ENCODE measurements around the gene AKR1A1.
"Not testable (repeated sequence)": the region's sequence is repeated elsewhere in the genome, so short reads cannot be mapped to it uniquely, and the experiment has no call there.

Gene AKR1A1

GRCh38 chr1:45523975-45524374 is 26.7 kb upstream of the AKR1A1 start:
- not testable (repeated sequence) for DNase-seq (ENCODE audit: low read depth)

GRCh38 chr1:45526135-45526644 is 24.4 kb upstream of the AKR1A1 start:
- DNase-seq (ENCODE audit: low read depth): no peak

- no peak for DNase-seq (ENCODE audit: low read depth)
Measured at GRCh38 chr1:45530632-45531135, 19.9 kb upstream of the AKR1A1 start.

- no peak for DNase-seq (ENCODE audit: low read depth)
Measured at GRCh38 chr1:45531873-45532272, 18.8 kb upstream of the AKR1A1 start.

- no peak for DNase-seq (ENCODE audit: low read depth)
Measured at GRCh38 chr1:45535988-45536766, 14.4 kb upstream of the AKR1A1 start.

- DNase-seq (ENCODE audit: low read depth): no peak
Measured at GRCh38 chr1:45536886-45537285, 13.7 kb upstream of the AKR1A1 start.

- no peak for DNase-seq (ENCODE audit: low read depth)
Measured at GRCh38 chr1:45541193-45541592, 9.4 kb upstream of the AKR1A1 start.

- no peak for DNase-seq (ENCODE audit: low read depth)
Measured at GRCh38 chr1:45542591-45542990, 8.0 kb upstream of the AKR1A1 start.

- DNase-seq (ENCODE audit: low read depth): no peak
Measured at GRCh38 chr1:45543581-45544417, 6.8 kb upstream of the AKR1A1 start.

GRCh38 chr1:45544530-45544929 is 6.1 kb upstream of the AKR1A1 start:
- DNase-seq (ENCODE audit: low read depth): no peak

- no peak for DNase-seq (ENCODE audit: low read depth)
Measured at GRCh38 chr1:45545019-45545493, 5.6 kb upstream of the AKR1A1 start.

GRCh38 chr1:45545553-45546310 is 4.9 kb upstream of the AKR1A1 start:
- DNase-seq (ENCODE audit: low read depth): no peak

- DNase-seq (ENCODE audit: low read depth): no peak
Measured at GRCh38 chr1:45551684-45552083, 1.1 kb downstream of the AKR1A1 start.

GRCh38 chr1:45552331-45552730 is 1.7 kb downstream of the AKR1A1 start:
- no peak for DNase-seq (ENCODE audit: low read depth)

GRCh38 chr1:45554198-45554597 is 3.6 kb downstream of the AKR1A1 start:
- DNase-seq (ENCODE audit: low read depth): no peak

GRCh38 chr1:45557422-45557944 is 6.9 kb downstream of the AKR1A1 start:
- no peak for DNase-seq (ENCODE audit: low read depth)

- no peak for DNase-seq (ENCODE audit: low read depth)
Measured at GRCh38 chr1:45563843-45564242, 13.2 kb downstream of the AKR1A1 start.

- no peak for DNase-seq (ENCODE audit: low read depth)
Measured at GRCh38 chr1:45566722-45567121, 16.1 kb downstream of the AKR1A1 start.

GRCh38 chr1:45567911-45568310 is 17.3 kb downstream of the AKR1A1 start:
- DNase-seq (ENCODE audit: low read depth): no peak

- DNase-seq (ENCODE audit: low read depth): no peak
Measured at GRCh38 chr1:45568421-45568820, 17.8 kb downstream of the AKR1A1 start.

- no peak for DNase-seq (ENCODE audit: low read depth)
Measured at GRCh38 chr1:45569571-45569961, 18.9 kb downstream of the AKR1A1 start.
